CD4-positive, alpha-beta memory T cell (primary cell): ENCODE results near the gene SNRNP70. TPM values are rescaled to one million over a fixed set of nuclear protein-coding genes. Genes with fewer than 3 reads are reported as not detected.
A peak's percentile ranks its signal among the peaks of the same experiment; 100 is the strongest.

Experiments used
- CTCF ChIA-PET: fragments of 350-600 bp; sonication (Branson Sonifier 250); formaldehyde crosslinking; loops from one replicate; lab custom pipeline; 2021; ENCODE audit warnings: inconsistent platforms; ENCODE audit not compliant: partially characterized antibody; lab: Charles Lee
- POLR2A ChIA-PET: fragments of 350-600 bp; sonication (Branson Sonifier 250); formaldehyde crosslinking; loops from one replicate; lab custom pipeline; 2021; ENCODE audit not compliant: partially characterized antibody; lab: Charles Lee
- DNase-seq, 5 donors: peaks; one replicate each; pipeline versions ENCODE4 v3.0.0 to v3.0.0-alpha.2; 2020 to 2022; ENCODE audit warnings: mixed read lengths in 1 of 5
- H3K27ac ChIP-seq: one replicate; pipeline ENCODE4 v1.7.0; 2013; ENCODE audit warnings: low read depth, low read length
- H3K27me3 ChIP-seq: 2 replicates; pipeline ENCODE4 v1.7.0; 2013; ENCODE audit warnings: mild to moderate bottlenecking, low read length, moderate library complexity; ENCODE audit not compliant: insufficient read depth
- H3K36me3 ChIP-seq: 2 replicates; pipeline ENCODE4 v1.7.0; 2013; ENCODE audit warnings: mild to moderate bottlenecking, low read length, moderate library complexity; ENCODE audit not compliant: insufficient read depth
- H3K4me1 ChIP-seq: 2 replicates; pipeline ENCODE4 v1.7.0; 2013; ENCODE audit warnings: mild to moderate bottlenecking, low read length, moderate library complexity; ENCODE audit not compliant: insufficient read depth
- H3K4me3 ChIP-seq, 2 donors: one replicate each; pipeline ENCODE4 v1.7.0; 2013; ENCODE audit warnings: low read length in 2 of 2, mild to moderate bottlenecking in 1 of 2
- H3K9me3 ChIP-seq, 2 donors: one replicate each; pipeline ENCODE4 v1.7.0; 2013; ENCODE audit warnings: low read length in 2 of 2, control low read depth in 1 of 2; ENCODE audit not compliant: control insufficient read depth in 1 of 2
- H3K27ac Mint-ChIP-seq, 7 donors: one replicate each; pipeline ENCODE4 v1.8.0; 2020 to 2021; ENCODE audit warnings: mixed read lengths in 7 of 7, mild to moderate bottlenecking in 6 of 7, inconsistent platforms in 3 of 7, moderate library complexity in 3 of 7
- H3K27me3 Mint-ChIP-seq, 2 donors: one replicate each; pipeline ENCODE4 v1.8.0; 2020 to 2021; ENCODE audit warnings: mixed read lengths in 2 of 2
- H3K36me3 Mint-ChIP-seq, 2 donors: one replicate each; pipeline ENCODE4 v1.8.0; 2020 to 2021; ENCODE audit warnings: mixed read lengths in 2 of 2, inconsistent platforms in 1 of 2, mild to moderate bottlenecking in 1 of 2
- H3K4me1 Mint-ChIP-seq, 4 donors: one replicate each; pipeline ENCODE4 v1.8.0; 2020 to 2021; ENCODE audit warnings: mixed read lengths in 4 of 4, mild to moderate bottlenecking in 1 of 4
- H3K4me3 Mint-ChIP-seq, 8 donors: one replicate each; pipeline ENCODE4 v1.8.0; 2020 to 2021; ENCODE audit warnings: mixed read lengths in 8 of 8, mild to moderate bottlenecking in 7 of 8, moderate library complexity in 6 of 8, inconsistent platforms in 3 of 8
- H3K9me3 Mint-ChIP-seq, 8 donors: one replicate each; pipeline ENCODE4 v1.8.0; 2020 to 2021; ENCODE audit warnings: mixed read lengths in 8 of 8, mild to moderate bottlenecking in 5 of 8, inconsistent platforms in 3 of 8, moderate library complexity in 1 of 8
- intact Hi-C: fragments of 100-400 bp; cut with micrococcal nuclease; formaldehyde crosslinking; loops from one replicate; pipeline ENCODE4 v1.15.1; 2023
- polyA plus RNA-seq, 2 donors: library from polyadenylated mRNA; unstranded; fragments of 300-500 nt; fragmentation: Illumina TruSeq; gene quantifications; one replicate each; pipeline ENCODE4 v1.2.3, GENCODE V29; 2021
- total RNA-seq, 2 experiments: library from RNA; stranded (reverse); gene quantifications; one replicate each; pipeline ENCODE4 v1.2.3, GENCODE V29; 2021

Gene SNRNP70
- total and polyA plus RNA-seq, 4 experiments from 2014 or later = 31.5 to 689 (median 365) TPM

DNA sequence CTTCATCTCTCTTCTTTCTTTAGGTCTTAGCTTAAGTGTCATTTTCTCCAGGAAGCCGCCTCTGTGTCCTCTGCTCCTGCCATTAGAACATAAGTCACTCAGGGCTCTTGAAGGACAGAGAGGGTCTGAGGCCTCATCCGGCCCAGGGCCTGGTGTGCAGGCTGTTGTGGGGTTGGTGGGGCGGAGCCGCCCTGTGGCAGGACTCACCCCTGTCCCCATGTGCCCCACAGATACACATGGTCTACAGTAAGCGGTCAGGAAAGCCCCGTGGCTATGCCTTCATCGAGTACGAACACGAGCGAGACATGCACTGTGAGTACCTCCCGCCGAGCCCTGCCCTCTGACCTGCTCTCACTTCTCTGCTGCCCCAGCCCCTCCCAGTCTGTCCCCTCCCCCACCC lies 15.9 kb downstream of the SNRNP70 start:
- peaks cover 36 to 68% of the 10 kb centered on the region in 2 donors for H3K36me3 Mint-ChIP-seq
- no peaks in the 10 kb centered on the region for H3K9me3 Mint-ChIP-seq
- Histone ChIP-seq H3K27ac (no peak overlapping the region), H3K4me3 (no peak overlapping the region), H3K36me3 (peaks cover 77% of the 10 kb centered on the region), H3K27me3 (no peaks in the 10 kb centered on the region), H3K4me1 (no peaks in the 10 kb centered on the region), H3K9me3 (no peaks in the 10 kb centered on the region)
- no peaks in the 10 kb centered on the region for H3K27me3 Mint-ChIP-seq
- DNase-seq = no peak
- CTCF ChIA-PET = interaction anchor here (5.9 kb wide), 1 partner anchor 45 kb away, joined by 83 read pairs; no protein-coding TSS in a partner anchor
- H3K4me1 Mint-ChIP-seq = peaks cover 0 to 8% (median 7%) of the 10 kb centered on the region in 4 donors
- H3K27ac Mint-ChIP-seq = peak overlapping the region in 2 of 7 donors; percentile 57 to 84
- POLR2A ChIA-PET = interaction anchor here (0.9 kb wide), 1 partner anchor 19 kb away, joined by 5 read pairs; no protein-coding TSS in a partner anchor
- intact Hi-C loops = no loop called here
- H3K4me3 Mint-ChIP-seq = no peak overlapping the region

GRCh38 chr19:49102303-49102702 lies 17.1 kb downstream of the SNRNP70 start:
- Mint-ChIP-seq H3K4me3 (no peak overlapping the region), H3K9me3 (no peaks in the 10 kb centered on the region), H3K27me3 (no peaks in the 10 kb centered on the region), H3K4me1 (peaks cover 3 to 15% (median 6%) of the 10 kb centered on the region in 4 donors), H3K27ac (no peak overlapping the region), H3K36me3 (peaks cover 44 to 71% of the 10 kb centered on the region in 2 donors)
- ChIA-PET POLR2A (no interaction called here), CTCF (no interaction called here)
- intact Hi-C loops = no loop called here
- no peaks in the 10 kb centered on the region for H3K9me3 ChIP-seq
- no peaks in the 10 kb centered on the region for H3K27me3 ChIP-seq
- H3K27ac ChIP-seq = no peak overlapping the region
- no peak overlapping the region for H3K4me3 ChIP-seq
- peak in 1 of 5 donors; percentile 1 for DNase-seq
- peaks cover 81% of the 10 kb centered on the region for H3K36me3 ChIP-seq
- no peaks in the 10 kb centered on the region for H3K4me1 ChIP-seq

DNA sequence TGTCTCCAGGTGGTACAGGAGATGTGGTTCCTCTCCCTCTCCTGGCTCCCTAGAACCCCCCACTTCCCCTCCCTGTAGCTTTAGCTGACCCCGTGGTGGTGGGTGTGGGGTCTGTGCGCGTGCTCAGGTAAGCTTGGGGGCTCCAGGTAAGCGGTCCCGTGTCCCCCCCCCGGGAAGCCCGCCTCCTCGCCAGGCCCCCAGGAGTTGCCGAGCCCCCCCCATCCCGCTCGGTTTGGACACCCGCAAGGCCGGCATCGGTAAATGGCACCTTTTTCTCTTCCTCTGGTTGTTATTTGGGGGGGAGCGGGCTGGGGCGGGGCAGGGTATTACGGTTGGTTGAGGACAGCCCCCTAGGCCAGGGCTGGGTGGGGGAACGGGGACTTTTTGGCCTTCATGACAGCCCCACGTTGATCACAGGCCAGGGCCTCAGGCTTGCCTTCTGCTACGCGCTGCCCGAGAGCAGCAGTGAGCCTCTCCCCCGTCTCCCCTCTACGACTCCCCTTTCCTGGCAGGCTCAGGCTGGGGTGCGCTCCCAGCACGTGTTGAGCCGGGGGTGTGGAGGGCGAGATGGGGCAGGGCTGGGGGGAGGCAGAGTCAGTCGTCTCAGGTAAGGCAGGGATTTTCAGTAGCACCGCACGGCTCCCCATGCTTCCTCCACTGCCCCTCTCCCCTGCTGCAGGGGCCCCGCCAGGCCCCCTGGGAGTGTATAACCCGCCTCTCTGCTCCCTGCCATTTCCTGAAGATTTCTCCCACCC lies 18.3 kb downstream of the SNRNP70 start:
- Histone ChIP-seq H3K4me1 (no peaks in the 10 kb centered on the region), H3K27ac (no peak overlapping the region), H3K4me3 (no peak overlapping the region), H3K9me3 (no peaks in the 10 kb centered on the region), H3K36me3 (peaks cover 76% of the 10 kb centered on the region), H3K27me3 (no peaks in the 10 kb centered on the region)
- Mint-ChIP-seq H3K9me3 (no peaks in the 10 kb centered on the region), H3K4me3 (no peak overlapping the region), H3K27ac (no peak overlapping the region), H3K4me1 (peaks cover 0 to 7% (median 5%) of the 10 kb centered on the region in 4 donors), H3K27me3 (no peaks in the 10 kb centered on the region), H3K36me3 (peaks cover 39 to 63% of the 10 kb centered on the region in 2 donors)
- peak in 1 of 5 donors; percentile 7 for DNase-seq
- CTCF ChIA-PET = no interaction called here
- intact Hi-C loops = no loop called here
- POLR2A ChIA-PET = no interaction called here

- peaks cover 68% of the 10 kb centered on the region for H3K36me3 ChIP-seq
- no peaks in the 10 kb centered on the region for H3K4me1 ChIP-seq
- H3K4me3 Mint-ChIP-seq = no peak overlapping the region
- intact Hi-C loops = no loop called here
- H3K9me3 Mint-ChIP-seq = no peaks in the 10 kb centered on the region
- POLR2A ChIA-PET = no interaction called here
- peak in 1 of 5 donors; percentile 29 for DNase-seq
- peaks cover 46 to 64% of the 10 kb centered on the region in 2 donors for H3K36me3 Mint-ChIP-seq
- H3K4me3 ChIP-seq = no peak overlapping the region
- no peaks in the 10 kb centered on the region for H3K9me3 ChIP-seq
- H3K27me3 Mint-ChIP-seq = no peaks in the 10 kb centered on the region
- H3K27ac ChIP-seq = no peak overlapping the region
- CTCF ChIA-PET = interaction anchor here (1.6 to 2.5 kb wide), 5 partner anchors 9 to 309 kb away, joined by 3 to 20 read pairs (median 11); partner anchors contain the start of genes GYS1, LIN7B and RUVBL2
- H3K27me3 ChIP-seq = no peaks in the 10 kb centered on the region
- peaks cover 0 to 7% (median 4%) of the 10 kb centered on the region in 4 donors for H3K4me1 Mint-ChIP-seq
- H3K27ac Mint-ChIP-seq = no peak overlapping the region
These were observed 19.1 kb downstream of the SNRNP70 start for GRCh38 chr19:49104229-49104864.

GRCh38 chr19:49106648-49107135 lies 21.4 kb downstream of the SNRNP70 start:
- H3K4me1 Mint-ChIP-seq = peaks cover 0 to 11% (median 3%) of the 10 kb centered on the region in 4 donors
- ChIA-PET POLR2A (no interaction called here), CTCF (interaction anchor here (0.8 to 2.5 kb wide), 14 partner anchors 9 to 114 kb away, joined by 3 to 19 read pairs (median 4); partner anchors contain the start of genes GYS1, NTF4 and RUVBL2)
- peak overlapping the region in 1 of 8 donors; percentile 4 for H3K4me3 Mint-ChIP-seq
- intact Hi-C loops = loop anchor here (1.0 kb wide), 1 partner anchor 8 kb away; the partner anchor contains the start of gene LIN7B
- no peak overlapping the region for H3K27ac ChIP-seq
- peak overlapping the region in 3 of 7 donors; percentile 15 to 74 (median 64) for H3K27ac Mint-ChIP-seq
- H3K27me3 Mint-ChIP-seq = no peaks in the 10 kb centered on the region
- H3K4me1 ChIP-seq = no peaks in the 10 kb centered on the region
- no peaks in the 10 kb centered on the region for H3K9me3 Mint-ChIP-seq
- H3K27me3 ChIP-seq = no peaks in the 10 kb centered on the region
- peaks cover 50% of the 10 kb centered on the region for H3K36me3 ChIP-seq
- H3K36me3 Mint-ChIP-seq = peaks cover 35 to 48% of the 10 kb centered on the region in 2 donors
- H3K4me3 ChIP-seq = no peak overlapping the region
- peak; percentile 55 to 59 (median 57) for DNase-seq
- H3K9me3 ChIP-seq = no peaks in the 10 kb centered on the region

DNA sequence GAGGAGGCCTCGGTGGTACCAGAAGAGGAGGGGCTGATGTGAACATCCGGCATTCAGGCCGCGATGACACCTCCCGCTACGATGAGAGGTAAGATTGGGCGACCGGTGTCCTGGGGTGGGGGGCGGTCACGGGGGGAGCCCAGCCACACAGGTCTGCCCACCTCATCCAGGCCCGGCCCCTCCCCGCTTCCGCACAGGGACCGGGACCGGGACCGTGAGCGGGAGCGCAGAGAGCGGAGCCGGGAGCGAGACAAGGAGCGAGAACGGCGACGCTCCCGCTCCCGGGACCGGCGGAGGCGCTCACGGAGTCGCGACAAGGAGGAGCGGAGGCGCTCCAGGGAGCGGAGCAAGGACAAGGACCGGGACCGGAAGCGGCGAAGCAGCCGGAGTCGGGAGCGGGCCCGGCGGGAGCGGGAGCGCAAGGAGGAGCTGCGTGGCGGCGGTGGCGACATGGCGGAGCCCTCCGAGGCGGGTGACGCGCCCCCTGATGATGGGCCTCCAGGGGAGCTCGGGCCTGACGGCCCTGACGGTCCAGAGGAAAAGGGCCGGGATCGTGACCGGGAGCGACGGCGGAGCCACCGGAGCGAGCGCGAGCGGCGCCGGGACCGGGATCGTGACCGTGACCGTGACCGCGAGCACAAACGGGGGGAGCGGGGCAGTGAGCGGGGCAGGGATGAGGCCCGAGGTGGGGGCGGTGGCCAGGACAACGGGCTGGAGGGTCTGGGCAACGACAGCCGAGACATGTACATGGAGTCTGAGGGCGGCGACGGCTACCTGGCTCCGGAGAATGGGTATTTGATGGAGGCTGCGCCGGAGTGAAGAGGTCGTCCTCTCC lies 22.6 kb downstream of the SNRNP70 start:
- H3K36me3 Mint-ChIP-seq = peaks cover 35 to 41% of the 10 kb centered on the region in 2 donors
- H3K4me1 Mint-ChIP-seq = peaks cover 0 to 11% (median 3%) of the 10 kb centered on the region in 4 donors
- Histone ChIP-seq H3K36me3 (peaks cover 41% of the 10 kb centered on the region), H3K27ac (no peak overlapping the region), H3K4me1 (no peaks in the 10 kb centered on the region), H3K9me3 (no peaks in the 10 kb centered on the region), H3K4me3 (no peak overlapping the region), H3K27me3 (no peaks in the 10 kb centered on the region)
- intact Hi-C loops = no loop called here
- no peak overlapping the region for H3K4me3 Mint-ChIP-seq
- no peaks in the 10 kb centered on the region for H3K9me3 Mint-ChIP-seq
- no peaks in the 10 kb centered on the region for H3K27me3 Mint-ChIP-seq
- peak overlapping the region in 1 of 7 donors; percentile 46 for H3K27ac Mint-ChIP-seq
- CTCF ChIA-PET = interaction anchor here (1.1 kb wide), 1 partner anchor 10 kb away, joined by 3 read pairs; no protein-coding TSS in a partner anchor
- peak in 1 of 5 donors; percentile 24 for DNase-seq
- POLR2A ChIA-PET = no interaction called here
